Activated naive CD8-positive, alpha-beta T cell treated with anti-CD3 and anti-CD28 coated beads for 36 hours (primary cell): ENCODE results near the gene ABLIM2. TPM values are rescaled to one million over a fixed set of nuclear protein-coding genes. Genes with fewer than 3 reads are reported as not detected.

Experiments used
- DNase-seq: peaks from one replicate; pipeline ENCODE4 v3.0.0; 2021
- H3K27ac Mint-ChIP-seq: one replicate; pipeline ENCODE4 v1.8.0; 2022; ENCODE audit warnings: mild to moderate bottlenecking, moderate library complexity, mixed read lengths
- H3K27me3 Mint-ChIP-seq: one replicate; pipeline ENCODE4 v1.8.0; 2022; ENCODE audit warnings: mild to moderate bottlenecking, mixed read lengths
- H3K36me3 Mint-ChIP-seq: one replicate; pipeline ENCODE4 v1.8.0; 2021; ENCODE audit warnings: mild to moderate bottlenecking, mixed read lengths
- H3K4me1 Mint-ChIP-seq: one replicate; pipeline ENCODE4 v1.8.0; 2021; ENCODE audit warnings: mixed read lengths
- H3K4me3 Mint-ChIP-seq: one replicate; pipeline ENCODE4 v1.8.0; 2022; ENCODE audit warnings: mild to moderate bottlenecking, moderate library complexity, mixed read lengths
- H3K9me3 Mint-ChIP-seq: one replicate; pipeline ENCODE4 v1.8.0; 2022; ENCODE audit warnings: mixed read lengths
- total RNA-seq, 2 experiments: library from RNA; stranded (reverse); gene quantifications; one replicate each; pipeline ENCODE4 v1.2.3, GENCODE V29; 2021

Gene ABLIM2
- total RNA-seq, 2 experiments from 2014 or later = 0.41 to 0.62 TPM

DNA sequence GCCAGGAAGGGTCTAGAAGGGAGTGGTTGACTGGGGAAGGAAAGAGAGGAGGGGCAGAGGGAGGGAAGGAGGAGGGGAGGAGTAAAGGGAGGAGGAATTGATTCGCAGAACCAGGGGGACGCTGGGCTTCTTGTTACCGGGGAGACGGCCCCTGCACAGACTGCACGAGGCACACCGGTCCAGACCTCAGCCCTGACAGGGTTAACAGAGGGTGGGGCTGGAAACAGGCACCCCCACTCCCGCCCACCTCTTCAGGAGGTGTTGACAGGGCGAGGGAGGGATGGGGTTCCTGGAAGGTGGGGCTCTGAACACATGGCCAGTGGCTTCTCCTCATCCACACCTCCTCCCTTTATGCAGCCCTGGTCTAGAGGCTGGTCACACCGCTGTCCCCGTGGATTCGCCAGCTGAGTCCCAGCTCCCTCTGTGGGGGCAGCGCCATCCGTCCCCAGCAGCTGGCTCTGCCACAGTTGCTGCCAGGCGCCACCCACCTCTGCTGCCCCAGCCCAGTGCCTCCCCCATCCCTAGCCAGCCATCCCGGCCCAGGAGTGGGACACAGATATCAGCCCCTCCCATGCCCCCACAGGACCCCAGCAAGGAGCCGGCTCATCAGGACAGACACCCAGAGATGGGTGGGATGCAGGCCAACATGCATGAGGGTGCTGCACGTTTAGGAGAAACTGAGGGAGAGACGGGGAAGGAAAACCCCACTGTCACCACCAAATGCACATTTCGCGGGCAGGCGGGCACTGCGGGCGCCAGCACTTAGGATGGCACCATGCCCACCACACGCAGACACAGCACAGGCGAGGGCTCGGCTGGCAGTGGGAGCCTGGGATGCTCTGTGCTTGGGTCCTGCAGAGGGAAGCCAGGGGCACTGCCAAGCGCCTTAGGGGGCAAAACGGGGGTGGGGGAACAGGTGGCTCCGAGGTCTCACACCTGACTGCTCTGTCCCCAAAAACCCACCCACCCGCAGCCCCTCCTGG is 87.6 kb downstream of the ABLIM2 start:
- DNase-seq = no peak
- Mint-ChIP-seq H3K9me3 (no peaks in the 10 kb centered on the region), H3K4me1 (no peaks in the 10 kb centered on the region), H3K27ac (no peak overlapping the region), H3K36me3 (no peaks in the 10 kb centered on the region), H3K4me3 (no peak overlapping the region), H3K27me3 (peaks cover 4% of the 10 kb centered on the region)

DNA sequence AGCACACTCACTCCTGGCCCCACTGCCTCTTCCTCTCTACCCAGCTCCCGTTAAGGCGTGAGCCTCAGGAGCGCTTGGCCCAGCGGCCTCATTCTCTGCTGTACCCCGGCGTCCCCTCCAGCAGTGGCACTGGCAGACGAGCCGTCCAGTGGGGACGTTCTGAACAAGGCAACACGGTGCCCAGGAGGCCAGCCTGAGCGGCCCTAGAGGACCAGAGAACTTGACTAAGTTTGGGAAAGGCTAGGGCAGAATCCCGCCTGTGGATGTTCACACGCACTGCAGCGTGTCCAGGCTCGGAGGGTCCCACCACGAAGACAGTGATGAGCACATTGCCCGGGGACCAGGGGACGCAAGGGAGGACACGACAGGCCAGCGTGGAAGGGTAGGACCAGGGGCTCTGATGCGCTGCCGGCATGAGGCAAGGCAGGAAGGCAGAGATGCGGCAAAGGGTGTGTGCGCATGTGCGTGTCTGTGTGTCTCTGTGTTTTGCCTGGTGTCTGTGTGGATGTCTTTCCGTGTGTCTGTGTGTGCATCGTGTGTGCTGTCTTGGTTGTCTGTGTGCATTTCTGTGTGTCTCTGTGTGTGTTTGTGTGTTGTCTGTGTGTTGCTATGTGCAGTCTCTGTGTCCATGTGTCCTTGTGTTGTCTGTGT is 89.4 kb downstream of the ABLIM2 start:
- Mint-ChIP-seq H3K4me1 (no peaks in the 10 kb centered on the region), H3K36me3 (no peaks in the 10 kb centered on the region), H3K4me3 (no peak overlapping the region), H3K27ac (no peak overlapping the region), H3K27me3 (peaks cover 4% of the 10 kb centered on the region), H3K9me3 (peaks cover 7% of the 10 kb centered on the region)
- no peak for DNase-seq

DNA sequence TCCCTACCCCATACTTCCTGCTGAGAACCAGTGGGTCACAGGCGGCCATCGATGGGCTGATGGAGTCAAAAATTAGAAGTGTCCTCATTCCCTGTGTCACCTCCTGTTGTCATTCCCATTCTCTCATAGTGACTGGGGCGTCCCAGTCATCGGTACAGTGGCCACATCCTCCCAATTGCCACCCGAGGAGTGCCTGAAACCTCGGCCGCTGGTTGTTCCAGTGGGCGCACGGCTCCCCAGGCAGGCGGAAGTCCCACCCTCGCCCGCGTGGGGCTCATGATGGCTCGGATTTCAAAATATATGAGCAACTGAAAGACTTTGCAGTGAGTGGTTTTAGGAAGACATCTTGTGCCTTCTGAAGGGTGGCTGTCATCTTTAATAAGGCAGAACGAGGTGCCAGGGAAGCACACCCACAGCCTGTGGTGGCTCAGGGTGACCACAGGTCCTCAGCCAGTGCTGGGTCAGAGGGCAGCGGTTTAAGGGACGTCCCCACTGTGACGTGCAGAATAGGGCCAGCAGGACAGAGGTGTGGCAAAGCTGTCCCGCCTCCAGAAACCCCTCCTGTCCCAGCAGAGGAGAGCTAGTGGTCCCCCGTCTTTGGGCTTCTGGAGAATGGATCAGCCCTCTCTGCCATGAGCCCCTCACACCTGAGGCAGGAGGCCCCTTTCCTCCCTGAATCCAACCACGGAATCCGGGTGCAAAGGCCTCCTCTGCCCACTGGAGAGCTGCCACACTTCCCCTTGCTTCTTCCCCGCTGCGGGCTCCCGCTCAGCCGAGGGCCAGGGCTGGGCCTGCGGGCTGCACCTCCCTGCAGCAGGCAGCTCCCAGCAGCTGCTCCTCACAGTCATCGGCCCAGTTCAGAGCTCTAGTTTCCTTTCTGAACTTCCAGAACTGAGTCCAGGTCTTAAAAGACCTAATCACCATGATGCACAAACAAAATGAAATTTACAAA is 90.4 kb downstream of the ABLIM2 start:
- no peak overlapping the region for H3K4me3 Mint-ChIP-seq
- H3K27me3 Mint-ChIP-seq = peaks cover 4% of the 10 kb centered on the region
- H3K4me1 Mint-ChIP-seq = no peaks in the 10 kb centered on the region
- peaks cover 5% of the 10 kb centered on the region for H3K36me3 Mint-ChIP-seq
- no peak overlapping the region for H3K27ac Mint-ChIP-seq
- no peak for DNase-seq
- peaks cover 15% of the 10 kb centered on the region for H3K9me3 Mint-ChIP-seq

GRCh38 chr4:8067274-8067936 is 91.2 kb downstream of the ABLIM2 start:
- Mint-ChIP-seq H3K4me1 (no peaks in the 10 kb centered on the region), H3K36me3 (peaks cover 5% of the 10 kb centered on the region), H3K4me3 (no peak overlapping the region), H3K9me3 (peaks cover 16% of the 10 kb centered on the region), H3K27ac (no peak overlapping the region), H3K27me3 (no peaks in the 10 kb centered on the region)
- DNase-seq = no peak

GRCh38 chr4:8066336-8066931 is 92.2 kb downstream of the ABLIM2 start:
- no peak for DNase-seq
- Mint-ChIP-seq H3K27ac (no peak overlapping the region), H3K36me3 (peaks cover 5% of the 10 kb centered on the region), H3K9me3 (peaks cover 16% of the 10 kb centered on the region), H3K4me1 (no peaks in the 10 kb centered on the region), H3K4me3 (no peak overlapping the region), H3K27me3 (no peaks in the 10 kb centered on the region)

- peaks cover 5% of the 10 kb centered on the region for H3K36me3 Mint-ChIP-seq
Observed at GRCh38 chr4:8063974-8064563, 94.5 kb downstream of the ABLIM2 start.

GRCh38 chr4:8061573-8061972 is 97.0 kb downstream of the ABLIM2 start:
- Mint-ChIP-seq H3K36me3 (peaks cover 5% of the 10 kb centered on the region), H3K4me3 (no peak overlapping the region), H3K27me3 (no peaks in the 10 kb centered on the region), H3K4me1 (no peaks in the 10 kb centered on the region), H3K27ac (no peak overlapping the region), H3K9me3 (peaks cover 16% of the 10 kb centered on the region)
- no peak for DNase-seq

More at GRCh38 chr4:8063974-8064563, 94.5 kb downstream of the ABLIM2 start:
- H3K27me3 Mint-ChIP-seq = no peaks in the 10 kb centered on the region
- DNase-seq = no peak
- H3K9me3 Mint-ChIP-seq = peaks cover 16% of the 10 kb centered on the region
- H3K27ac Mint-ChIP-seq = no peak overlapping the region
- no peak overlapping the region for H3K4me3 Mint-ChIP-seq
- no peaks in the 10 kb centered on the region for H3K4me1 Mint-ChIP-seq

GRCh38 chr4:8061145-8061544 is 97.5 kb downstream of the ABLIM2 start:
- H3K9me3 Mint-ChIP-seq = peaks cover 16% of the 10 kb centered on the region
- DNase-seq = no peak
- no peak overlapping the region for H3K27ac Mint-ChIP-seq
- H3K27me3 Mint-ChIP-seq = no peaks in the 10 kb centered on the region
- peaks cover 5% of the 10 kb centered on the region for H3K36me3 Mint-ChIP-seq
- H3K4me3 Mint-ChIP-seq = no peak overlapping the region
- no peaks in the 10 kb centered on the region for H3K4me1 Mint-ChIP-seq

GRCh38 chr4:8060632-8061031 is 98.0 kb downstream of the ABLIM2 start:
- H3K4me1 Mint-ChIP-seq = no peaks in the 10 kb centered on the region
- H3K27ac Mint-ChIP-seq = no peak overlapping the region
- no peak overlapping the region for H3K4me3 Mint-ChIP-seq
- no peaks in the 10 kb centered on the region for H3K27me3 Mint-ChIP-seq
- peaks cover 16% of the 10 kb centered on the region for H3K9me3 Mint-ChIP-seq
- no peak for DNase-seq
- H3K36me3 Mint-ChIP-seq = peaks cover 5% of the 10 kb centered on the region

DNA sequence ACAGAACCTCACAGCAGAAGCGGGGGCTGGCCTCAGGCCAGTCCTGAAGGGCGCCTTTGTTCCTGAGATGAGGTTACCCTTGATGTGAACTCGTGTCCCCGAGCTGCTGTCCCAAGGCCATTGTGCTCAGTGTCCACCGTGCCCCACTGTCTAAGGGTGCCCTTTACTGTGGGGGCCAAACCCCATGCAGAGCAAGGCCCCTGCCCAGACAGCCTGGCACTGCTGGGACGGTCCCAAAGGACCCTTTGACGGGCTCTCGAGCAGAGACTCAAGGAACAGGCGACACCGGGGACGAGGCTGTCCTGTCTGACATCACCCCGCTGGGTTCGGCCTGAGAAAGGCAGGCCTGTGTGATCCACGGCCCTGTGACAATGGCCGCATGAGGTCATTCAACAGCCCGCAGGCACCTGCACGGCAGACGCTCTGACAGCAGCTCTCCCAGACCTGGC is 100.6 kb downstream of the ABLIM2 start:
- Mint-ChIP-seq H3K36me3 (peaks cover 3% of the 10 kb centered on the region), H3K27ac (no peak overlapping the region)

GRCh38 chr4:8055206-8055605 is 103.4 kb downstream of the ABLIM2 start:
- H3K4me1 Mint-ChIP-seq = no peaks in the 10 kb centered on the region
- peaks cover under 1% of the 10 kb centered on the region for H3K27me3 Mint-ChIP-seq
- no peak for DNase-seq
- peaks cover 3% of the 10 kb centered on the region for H3K36me3 Mint-ChIP-seq
- peaks cover 5% of the 10 kb centered on the region for H3K9me3 Mint-ChIP-seq
- H3K4me3 Mint-ChIP-seq = no peak overlapping the region
- H3K27ac Mint-ChIP-seq = no peak overlapping the region

More for the DNA sequence above, 100.6 kb downstream of the ABLIM2 start:
- Mint-ChIP-seq H3K27me3 (no peaks in the 10 kb centered on the region), H3K4me1 (no peaks in the 10 kb centered on the region), H3K9me3 (peaks cover 5% of the 10 kb centered on the region), H3K4me3 (no peak overlapping the region)
- DNase-seq = no peak

DNA sequence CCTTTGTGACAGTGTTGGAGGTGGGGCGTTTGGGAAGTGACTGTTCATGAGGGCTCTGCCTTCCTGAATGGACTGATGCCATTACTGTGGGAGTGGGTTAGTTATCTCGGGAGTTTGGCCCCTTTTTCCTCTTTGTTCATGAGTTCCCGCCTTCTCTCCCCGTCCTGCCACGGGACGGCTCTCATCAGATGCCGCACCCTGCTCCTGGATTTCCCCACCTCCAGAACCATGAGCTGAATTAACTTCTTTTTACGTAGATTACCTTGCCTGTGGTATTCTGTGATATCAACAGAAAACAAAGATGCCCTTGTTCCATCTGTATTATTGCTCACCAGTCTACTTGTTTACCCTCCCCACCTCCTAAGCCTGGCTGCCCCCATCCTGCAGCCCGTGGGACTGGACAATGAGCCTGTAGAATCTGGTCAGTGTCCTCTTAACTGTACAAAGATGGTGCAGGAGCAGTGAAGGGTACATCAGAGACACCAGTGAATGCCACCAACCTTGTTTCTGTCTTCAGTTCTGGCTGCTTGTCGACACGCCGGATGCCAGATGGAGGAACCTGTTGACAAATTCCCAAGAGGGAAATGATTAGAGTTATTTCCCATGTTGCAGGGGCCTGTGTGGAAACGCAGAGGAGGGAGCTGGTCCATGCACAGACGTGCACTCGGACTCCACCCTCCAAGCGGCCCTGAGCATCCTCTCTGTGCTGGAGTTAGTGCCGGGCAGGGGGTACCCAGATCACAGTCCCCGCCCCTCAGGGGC is 104.7 kb downstream of the ABLIM2 start:
- no peak overlapping the region for H3K27ac Mint-ChIP-seq
- peaks cover 5% of the 10 kb centered on the region for H3K9me3 Mint-ChIP-seq
- peaks cover 11% of the 10 kb centered on the region for H3K27me3 Mint-ChIP-seq
- peaks cover 3% of the 10 kb centered on the region for H3K36me3 Mint-ChIP-seq
- no peak overlapping the region for H3K4me3 Mint-ChIP-seq
- H3K4me1 Mint-ChIP-seq = no peaks in the 10 kb centered on the region
- no peak for DNase-seq

- no peak overlapping the region for H3K27ac Mint-ChIP-seq
- DNase-seq = no peak
- peaks cover 18% of the 10 kb centered on the region for H3K27me3 Mint-ChIP-seq
- peaks cover 3% of the 10 kb centered on the region for H3K36me3 Mint-ChIP-seq
- H3K9me3 Mint-ChIP-seq = peaks cover 5% of the 10 kb centered on the region
- no peaks in the 10 kb centered on the region for H3K4me1 Mint-ChIP-seq
- H3K4me3 Mint-ChIP-seq = no peak overlapping the region
Observed at GRCh38 chr4:8052160-8052691, 106.4 kb downstream of the ABLIM2 start.
